Measurements from ENCODE around the gene UTF1. TPM values are rescaled to one million over a fixed set of nuclear protein-coding genes. Genes with fewer than 3 reads are reported as not detected.

UTF1 gene
- polyA plus RNA-seq, 4 donors = 0.12 TPM; not detected in 3

DNA sequence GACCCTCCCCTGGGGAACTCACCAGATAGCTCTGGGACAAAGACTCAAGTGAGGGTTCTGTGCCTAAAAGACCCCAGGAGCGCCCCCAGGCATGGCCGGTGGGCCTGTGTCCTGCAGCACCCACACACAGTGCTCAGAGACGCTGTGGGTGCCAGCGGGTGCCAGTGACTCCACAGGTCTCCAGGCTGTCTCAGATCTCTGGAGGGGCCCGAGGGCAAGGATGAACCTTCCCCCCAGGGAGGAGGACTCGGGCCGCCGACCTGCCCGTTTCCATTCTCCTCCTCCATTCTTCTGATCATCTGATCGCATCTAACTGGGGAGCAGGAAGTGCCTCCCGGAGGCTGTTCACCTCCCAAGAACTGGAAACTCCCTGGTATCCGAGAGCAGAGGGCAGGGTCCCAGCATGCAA, 45.7 kb downstream of the UTF1 start:
- no peak for DNase-seq (ENCODE audit: low read depth in 4 of 4, low spot score in 3 of 4)

- no peak for DNase-seq (ENCODE audit: low read depth in 4 of 4, low spot score in 3 of 4)
Observed at GRCh38 chr10:133276100-133276434, 46.0 kb downstream of the UTF1 start.

DNA sequence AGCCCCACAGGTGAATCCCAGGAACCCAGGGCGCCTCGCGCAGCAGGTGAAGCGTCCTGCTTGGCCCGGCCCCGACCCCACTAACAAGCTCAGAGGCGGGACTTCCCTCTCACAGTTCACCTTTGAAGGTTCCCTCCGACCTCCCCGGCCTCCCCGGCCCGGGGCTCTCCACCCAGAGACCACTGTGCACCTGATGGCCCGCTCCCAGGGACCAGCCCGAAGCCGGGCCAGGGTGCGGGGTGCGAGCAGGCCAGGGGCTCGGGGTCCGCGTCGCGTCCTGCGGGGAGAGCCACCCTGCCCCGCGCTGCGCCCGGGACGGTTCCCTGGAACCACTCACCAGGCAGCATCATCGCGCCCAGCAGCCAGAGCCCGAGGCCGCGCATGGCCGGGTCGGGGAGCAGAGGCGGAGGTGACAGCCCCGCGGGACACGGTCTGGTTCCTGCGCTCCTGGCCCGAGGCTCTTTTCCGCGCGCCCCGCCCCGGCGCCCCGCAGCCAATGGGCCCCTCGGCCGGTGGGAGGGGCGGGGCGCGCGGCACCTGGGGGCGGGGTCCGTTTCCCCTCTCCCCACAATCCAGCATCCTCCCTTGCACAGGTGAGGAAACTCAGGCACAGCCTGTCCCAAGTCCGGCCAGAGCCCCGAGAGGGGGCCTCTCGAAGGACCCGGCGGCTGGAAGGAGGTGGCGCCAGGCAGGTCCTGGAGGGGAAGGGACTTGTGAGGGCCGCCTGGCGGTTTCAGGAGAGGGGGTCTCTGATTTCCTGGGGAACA, 46.6 kb downstream of the UTF1 start, which contains the start of gene ADAM8:
Gene ADAM8, minus strand, starts transcription at position 434 of the 767 bp plus-strand sequence. Its CDS starts 51 bp downstream, at position 383.
- no peak for DNase-seq (ENCODE audit: low read depth in 4 of 4, low spot score in 3 of 4)

DNA sequence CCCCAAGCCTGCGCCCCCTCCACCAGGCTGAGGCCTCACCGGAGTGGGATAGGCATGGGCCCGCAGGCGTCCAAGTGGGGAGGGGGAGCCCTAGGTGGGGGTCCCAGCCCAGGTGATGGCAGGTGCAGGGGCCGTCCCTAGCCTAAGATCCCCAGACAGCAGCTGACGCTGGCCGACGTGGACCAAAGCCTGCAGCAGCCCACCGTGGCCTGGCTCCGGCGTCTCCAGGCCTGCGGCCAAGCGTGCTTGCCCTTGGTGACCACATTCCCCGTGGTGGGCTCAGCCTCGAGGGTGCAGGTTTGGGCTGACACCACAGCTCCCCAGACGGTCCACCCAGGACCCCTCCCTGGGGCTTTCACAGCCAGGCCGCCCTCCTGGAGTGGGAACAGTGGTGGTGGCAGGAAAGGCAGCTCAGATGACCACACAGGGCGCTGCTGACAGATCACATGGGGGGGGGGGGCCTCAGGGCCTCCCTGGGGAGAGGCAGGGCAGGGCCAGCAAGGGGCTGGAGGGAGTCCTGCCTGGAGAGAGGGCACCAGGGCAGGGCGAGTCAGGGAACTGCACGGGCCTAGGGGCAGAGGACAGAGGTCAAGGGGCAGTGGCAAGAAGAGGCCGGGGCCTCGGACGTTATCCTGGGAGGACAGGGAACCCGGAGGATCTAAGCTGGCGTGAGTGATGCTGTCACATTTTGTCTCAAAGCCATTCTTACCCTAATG, 47.4 kb downstream of the UTF1 start:
- no peak for DNase-seq (ENCODE audit: low read depth in 4 of 4, low spot score in 3 of 4)

DNA sequence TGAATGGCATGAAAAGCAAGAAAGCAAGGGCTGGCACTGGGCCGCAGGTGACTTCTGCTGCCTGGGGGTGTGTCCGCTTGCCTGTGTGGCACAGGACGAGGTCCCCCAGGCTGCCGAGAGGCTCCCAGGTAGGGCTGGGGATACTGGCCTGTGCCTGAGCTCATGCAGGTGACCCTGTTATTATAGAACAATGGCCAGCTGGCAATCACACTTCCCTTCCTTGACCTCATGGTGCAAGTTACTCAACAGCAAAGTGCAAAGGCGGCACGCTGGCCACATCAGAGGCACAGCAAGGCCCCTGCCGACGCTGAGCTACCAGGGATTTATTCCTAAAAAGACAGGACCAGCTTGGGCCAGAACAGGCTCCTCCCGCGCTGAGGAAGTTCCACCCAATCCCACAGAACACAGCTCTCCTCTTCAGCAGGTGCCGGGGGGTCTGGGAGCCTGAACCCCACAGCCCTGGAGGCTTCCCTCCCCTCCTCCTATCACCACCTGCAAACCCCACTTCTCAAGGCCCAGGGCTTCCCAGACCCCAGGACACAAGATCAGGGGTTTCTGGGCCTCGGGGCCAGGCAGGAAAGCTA, 48.1 kb downstream of the UTF1 start:
- DNase-seq (ENCODE audit: low read depth in 4 of 4, low spot score in 3 of 4) = no peak

DNA sequence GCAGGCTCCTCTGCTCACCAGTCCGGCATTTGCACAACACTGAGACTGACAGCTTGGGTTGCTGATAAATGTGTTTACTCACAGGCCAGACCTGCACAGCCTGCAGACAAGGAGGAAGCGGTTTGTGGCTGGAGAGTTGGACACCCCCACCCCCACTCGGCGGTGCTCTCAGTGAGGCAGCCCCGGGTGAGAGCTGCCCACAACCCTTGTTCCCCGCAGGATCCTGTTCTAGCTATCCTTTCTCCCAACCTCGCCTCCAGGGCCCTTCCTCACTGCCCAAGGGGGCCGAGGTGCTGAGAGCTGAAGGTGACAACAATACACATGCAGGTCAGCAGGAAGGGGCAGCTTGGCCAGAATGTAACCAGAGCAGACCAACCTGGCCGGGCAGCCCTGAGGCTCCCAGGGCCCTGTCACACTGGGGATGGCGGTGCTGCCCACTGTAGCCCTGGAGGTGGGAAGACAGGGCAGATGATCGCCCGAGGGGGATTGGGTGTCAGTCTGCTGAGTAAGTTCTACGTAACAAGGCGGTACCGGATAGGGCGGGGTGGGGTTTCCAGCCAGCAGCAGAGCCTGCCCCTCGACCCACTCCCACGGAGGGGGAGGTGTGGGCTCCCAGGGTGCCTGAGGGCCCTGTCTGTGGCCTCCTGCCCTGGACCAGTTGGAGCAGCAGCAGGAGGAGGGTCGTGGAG, 48.7 kb downstream of the UTF1 start:
- no peak for DNase-seq (ENCODE audit: low read depth in 4 of 4, low spot score in 3 of 4)

DNA sequence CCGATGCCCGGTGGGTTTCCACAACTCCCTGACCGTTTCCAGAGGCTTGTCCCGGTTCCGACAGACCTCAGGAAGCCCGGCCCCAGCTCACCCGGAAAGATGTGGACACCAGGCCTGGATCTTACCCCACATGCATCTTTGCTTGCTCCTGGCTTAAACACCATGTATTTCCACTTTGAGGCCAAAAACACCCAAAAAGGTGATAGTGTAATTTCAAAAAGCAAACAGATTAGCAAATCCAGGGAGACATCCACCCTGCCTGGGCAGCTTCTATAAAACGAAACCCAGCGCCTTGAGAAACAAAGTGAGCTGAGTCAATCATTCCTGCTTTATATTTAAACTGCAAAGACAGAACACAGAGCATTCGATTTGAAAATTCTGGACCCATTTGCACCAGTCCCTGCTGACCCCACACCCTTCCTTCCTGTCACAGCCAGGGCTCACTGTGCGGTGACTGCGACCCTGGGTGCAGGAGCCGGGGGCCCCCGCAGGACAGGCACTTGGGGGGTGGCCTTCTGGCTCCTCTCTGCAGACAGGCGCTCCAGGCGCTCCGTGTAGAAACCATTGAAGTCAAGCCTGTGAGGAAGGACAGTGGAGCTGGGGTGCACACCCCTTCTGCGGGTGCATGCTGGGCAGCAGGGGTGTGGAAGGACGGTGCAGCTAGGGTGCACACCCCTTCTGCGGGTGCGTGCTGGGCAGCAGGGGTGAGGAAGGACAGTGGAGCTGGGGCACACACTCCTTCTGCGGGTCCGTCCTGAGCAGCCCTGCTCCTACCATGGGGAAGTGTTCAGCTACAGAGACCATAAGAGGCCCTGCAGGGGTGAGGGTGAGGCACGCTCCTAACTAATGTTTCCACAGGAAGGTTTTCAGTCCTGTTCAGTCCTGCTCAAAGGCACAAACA, 49.6 kb downstream of the UTF1 start:
- no peak for DNase-seq (ENCODE audit: low read depth in 4 of 4, low spot score in 3 of 4)

GRCh38 chr10:133280391-133281059, 50.5 kb downstream of the UTF1 start:
- DNase-seq (ENCODE audit: low read depth in 4 of 4, low spot score in 3 of 4) = no peak

DNA sequence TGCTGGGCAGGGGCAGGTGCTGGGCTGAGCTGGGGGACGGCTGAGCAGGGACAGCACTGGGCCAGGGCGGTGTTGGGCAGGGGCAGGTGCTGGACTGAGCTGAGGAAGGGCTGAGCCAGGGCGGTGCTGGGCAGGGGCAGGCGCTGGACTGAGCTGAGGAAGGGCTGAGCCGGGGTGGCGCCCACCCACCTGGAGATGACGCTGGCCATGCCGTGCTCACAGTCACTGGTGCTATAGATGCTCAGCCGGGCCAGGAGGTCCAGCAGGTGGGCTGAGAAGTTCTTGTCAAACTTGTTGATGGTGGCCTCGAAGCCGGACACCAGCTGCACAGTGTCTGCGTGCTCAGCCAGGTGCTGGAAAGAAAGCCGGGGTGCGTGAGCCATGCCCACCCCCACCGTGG, 51.1 kb downstream of the UTF1 start:
- DNase-seq (ENCODE audit: low read depth in 4 of 4, low spot score in 3 of 4) = no peak

Other genes with a start within 250 kb of the UTF1 start
- gene ADGRA1, start 142.3 kb upstream of the UTF1 start, polyA plus RNA-seq (ENCODE audit: insufficient read length in 4 of 4) = 1 to 10 TPM in 3 of 4 donors, under 1 TPM in 1; 0.57 to 1.6 (median 1.2) TPM
- 1 to 10 TPM; 2.5 to 10.0 (median 6.9) TPM for gene KNDC1, start 70.0 kb upstream of the UTF1 start, polyA plus RNA-seq (ENCODE audit: insufficient read length in 4 of 4)
- under 1 TPM; 0.10 to 0.34 (median 0.23) TPM for gene VENTX, start 7.6 kb downstream of the UTF1 start, polyA plus RNA-seq (ENCODE audit: insufficient read length in 4 of 4)
- 1 to 10 TPM in 3 of 4 donors, under 1 TPM in 1; 0.99 to 5.0 (median 2.1) TPM for gene ADAM8, start 46.7 kb downstream of the UTF1 start, polyA plus RNA-seq (ENCODE audit: insufficient read length in 4 of 4)
- gene TUBGCP2, start 78.7 kb downstream of the UTF1 start, polyA plus RNA-seq (ENCODE audit: insufficient read length in 4 of 4) = 10 to 100 TPM; 45.5 to 81.2 (median 55.8) TPM
- 10 to 100 TPM; 33.9 to 41.4 (median 38.0) TPM for gene ZNF511, start 78.7 kb downstream of the UTF1 start, polyA plus RNA-seq (ENCODE audit: insufficient read length in 4 of 4)
- gene CALY, start 106.7 kb downstream of the UTF1 start, polyA plus RNA-seq (ENCODE audit: insufficient read length in 4 of 4) = under 1 TPM in 2 of 4 donors, not detected in 2; 0.24 to 0.59 TPM
- gene PRAP1, start 117.2 kb downstream of the UTF1 start, polyA plus RNA-seq (ENCODE audit: insufficient read length in 4 of 4) = 1 to 10 TPM in 3 of 4 donors, under 1 TPM in 1; 0.41 to 7.5 (median 2.3) TPM
- gene FUOM, start 127.8 kb downstream of the UTF1 start, polyA plus RNA-seq (ENCODE audit: insufficient read length in 4 of 4) = 10 to 100 TPM; 10.8 to 25.1 (median 15.4) TPM
- gene ECHS1, start 143.1 kb downstream of the UTF1 start, polyA plus RNA-seq (ENCODE audit: insufficient read length in 4 of 4) = 100 to 1,000 TPM in 3 of 4 donors, 10 to 100 TPM in 1; 63.5 to 150 (median 134) TPM
- gene PAOX, start 149.0 kb downstream of the UTF1 start, polyA plus RNA-seq (ENCODE audit: insufficient read length in 4 of 4) = 1 to 10 TPM; 4.3 to 7.7 (median 4.4) TPM
- gene MTG1, start 163.9 kb downstream of the UTF1 start, polyA plus RNA-seq (ENCODE audit: insufficient read length in 4 of 4) = 10 to 100 TPM; 55.4 to 94.7 (median 66.1) TPM
- gene SPRN, start 194.4 kb downstream of the UTF1 start, polyA plus RNA-seq (ENCODE audit: insufficient read length in 4 of 4) = 1 to 10 TPM; 3.3 to 7.3 (median 3.8) TPM
- 1 to 10 TPM in 3 of 4 donors, under 1 TPM in 1; 0.86 to 3.6 (median 2.1) TPM for gene SCART1, start 223.7 kb downstream of the UTF1 start, polyA plus RNA-seq (ENCODE audit: insufficient read length in 4 of 4)